ENCODE measurements around the gene RTTN. TPM values are rescaled to one million over a fixed set of nuclear protein-coding genes. Genes with fewer than 3 reads are reported as not detected.

The RTTN gene
- total RNA-seq, 1 experiment from 2014 or later = 14.3 TPM

DNA sequence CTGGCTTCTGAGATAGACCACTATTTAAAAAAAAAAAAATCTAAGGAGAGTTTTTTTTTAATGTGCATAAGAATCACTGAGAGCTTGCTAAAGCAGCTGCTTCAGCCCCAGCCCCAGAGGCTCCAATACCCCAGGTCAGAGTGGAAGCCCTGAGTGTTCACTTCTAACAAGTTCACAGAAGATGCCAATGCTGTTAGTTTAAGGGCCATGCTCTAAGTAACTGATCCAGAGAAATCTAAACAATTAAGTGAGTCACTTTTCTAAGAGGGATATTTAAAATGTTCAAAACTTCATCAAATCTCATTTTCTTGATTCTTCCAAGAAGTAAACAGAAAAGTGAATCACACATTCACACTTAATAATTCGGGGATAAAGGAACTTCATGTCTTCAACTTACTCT lies 131.4 kb downstream of the RTTN start:
- ChIA-PET POLR2A (ENCODE audit: unreplicated experiment) (no interaction called here), CTCF (no interaction called here)
- Histone ChIP-seq H3K27ac (no peak overlapping the region), H3F3A (ENCODE audit: insufficient read depth, low read depth) (no peaks in the 10 kb centered on the region), H2AFZ (no peak overlapping the region), H3K4me1 (replicated peaks; ENCODE audit: insufficient read depth) (no peaks in the 10 kb centered on the region), H3K4me3 (no peak overlapping the region), H4K20me1 (ENCODE audit: insufficient read depth) (no peaks in the 10 kb centered on the region), H3K9me2 (ENCODE audit: insufficient read depth) (no peaks in the 10 kb centered on the region), H3K4me2 (no peak overlapping the region), H3K79me2 (ENCODE audit: low read depth) (no peaks in the 10 kb centered on the region), H3K27me3 (ENCODE audit: insufficient read depth, low read depth) (no peaks in the 10 kb centered on the region), H3K9me3 (ENCODE audit: insufficient read depth, low read depth) (no peaks in the 10 kb centered on the region), H3K36me3 (ENCODE audit: low read depth) (no peaks in the 10 kb centered on the region)
- intact Hi-C loops (cut with micrococcal nuclease; ENCODE audit: unreplicated experiment) = no loop called here
- no TSS peak for BruUV-seq (replicated peaks)
- TF ChIP-seq, protein P1, sequence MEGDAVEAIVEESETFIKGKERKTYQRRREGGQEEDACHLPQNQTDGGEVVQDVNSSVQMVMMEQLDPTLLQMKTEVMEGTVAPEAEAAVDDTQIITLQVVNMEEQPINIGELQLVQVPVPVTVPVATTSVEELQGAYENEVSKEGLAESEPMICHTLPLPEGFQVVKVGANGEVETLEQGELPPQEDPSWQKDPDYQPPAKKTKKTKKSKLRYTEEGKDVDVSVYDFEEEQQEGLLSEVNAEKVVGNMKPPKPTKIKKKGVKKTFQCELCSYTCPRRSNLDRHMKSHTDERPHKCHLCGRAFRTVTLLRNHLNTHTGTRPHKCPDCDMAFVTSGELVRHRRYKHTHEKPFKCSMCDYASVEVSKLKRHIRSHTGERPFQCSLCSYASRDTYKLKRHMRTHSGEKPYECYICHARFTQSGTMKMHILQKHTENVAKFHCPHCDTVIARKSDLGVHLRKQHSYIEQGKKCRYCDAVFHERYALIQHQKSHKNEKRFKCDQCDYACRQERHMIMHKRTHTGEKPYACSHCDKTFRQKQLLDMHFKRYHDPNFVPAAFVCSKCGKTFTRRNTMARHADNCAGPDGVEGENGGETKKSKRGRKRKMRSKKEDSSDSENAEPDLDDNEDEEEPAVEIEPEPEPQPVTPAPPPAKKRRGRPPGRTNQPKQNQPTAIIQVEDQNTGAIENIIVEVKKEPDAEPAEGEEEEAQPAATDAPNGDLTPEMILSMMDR (conservative IDR thresholded peaks at IDR 0.05) = no peak
- TF ChIP-seq EZH2 (IDR thresholded peaks at IDR 0.05; ENCODE audit: low read depth) = no peak
- DNase-seq = no peak

DNA sequence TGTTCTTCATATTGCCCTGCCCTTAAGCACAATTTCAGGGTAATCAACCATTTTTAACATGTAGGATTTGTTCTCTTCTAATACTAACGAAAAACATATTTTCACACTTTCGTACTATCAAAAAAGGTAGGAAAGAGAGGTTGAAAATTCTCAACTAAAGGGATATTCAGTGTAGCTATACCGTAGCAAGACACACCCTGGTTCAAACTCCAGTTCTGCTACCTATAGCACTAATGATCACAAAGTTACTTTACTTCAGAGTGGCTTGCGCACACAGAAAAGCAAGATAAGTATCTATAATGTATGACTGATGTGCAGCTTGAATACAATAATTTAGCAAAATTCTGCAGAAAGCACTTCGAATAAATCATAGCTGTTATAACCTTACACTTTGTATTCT lies 132.1 kb downstream of the RTTN start:
- Histone ChIP-seq H3K79me2 (ENCODE audit: low read depth) (no peaks in the 10 kb centered on the region), H3K4me3 (no peak overlapping the region), H3K4me2 (no peak overlapping the region), H4K20me1 (ENCODE audit: insufficient read depth) (no peaks in the 10 kb centered on the region), H3K36me3 (ENCODE audit: low read depth) (no peaks in the 10 kb centered on the region), H3F3A (ENCODE audit: insufficient read depth, low read depth) (no peaks in the 10 kb centered on the region), H3K4me1 (replicated peaks; ENCODE audit: insufficient read depth) (no peaks in the 10 kb centered on the region), H3K9me2 (ENCODE audit: insufficient read depth) (no peaks in the 10 kb centered on the region), H2AFZ (no peak overlapping the region), H3K27me3 (ENCODE audit: insufficient read depth, low read depth) (no peaks in the 10 kb centered on the region), H3K9me3 (ENCODE audit: insufficient read depth, low read depth) (no peaks in the 10 kb centered on the region), H3K27ac (no peak overlapping the region)
- no peak for DNase-seq
- ChIA-PET CTCF (no interaction called here), POLR2A (ENCODE audit: unreplicated experiment) (no interaction called here)
- TF ChIP-seq EZH2 (IDR thresholded peaks at IDR 0.05; ENCODE audit: low read depth) = no peak
- TF ChIP-seq, protein P1 (conservative IDR thresholded peaks at IDR 0.05) = no peak
- BruUV-seq (replicated peaks) = no TSS peak
- intact Hi-C loops (cut with micrococcal nuclease; ENCODE audit: unreplicated experiment) = no loop called here

DNA sequence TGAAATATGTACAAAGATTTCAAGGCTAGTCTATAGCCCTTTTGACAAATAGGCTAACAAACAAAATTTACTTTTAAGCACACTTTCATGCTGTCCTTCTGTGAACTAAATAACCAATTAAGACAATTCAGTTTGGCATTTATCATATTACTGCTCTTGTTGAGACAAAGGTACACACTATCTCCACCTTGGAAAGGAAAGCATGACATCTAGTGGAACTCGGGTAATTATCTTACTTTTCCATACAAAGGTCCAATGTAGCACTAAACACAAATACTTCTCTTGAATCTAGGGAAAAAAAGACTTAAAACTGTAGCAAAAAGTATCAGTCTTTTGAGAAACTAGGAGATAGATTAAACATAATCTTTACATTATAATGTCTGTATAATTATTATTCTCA lies 132.8 kb downstream of the RTTN start:
- intact Hi-C loops (cut with micrococcal nuclease; ENCODE audit: unreplicated experiment) = no loop called here
- Histone ChIP-seq H3F3A (ENCODE audit: insufficient read depth, low read depth) (no peaks in the 10 kb centered on the region), H3K4me2 (no peak overlapping the region), H2AFZ (no peak overlapping the region), H3K4me1 (replicated peaks; ENCODE audit: insufficient read depth) (no peaks in the 10 kb centered on the region), H3K9me3 (ENCODE audit: insufficient read depth, low read depth) (no peaks in the 10 kb centered on the region), H3K79me2 (ENCODE audit: low read depth) (no peaks in the 10 kb centered on the region), H4K20me1 (ENCODE audit: insufficient read depth) (no peaks in the 10 kb centered on the region), H3K36me3 (ENCODE audit: low read depth) (no peaks in the 10 kb centered on the region), H3K9me2 (ENCODE audit: insufficient read depth) (no peaks in the 10 kb centered on the region), H3K27me3 (ENCODE audit: insufficient read depth, low read depth) (no peaks in the 10 kb centered on the region), H3K4me3 (no peak overlapping the region), H3K27ac (no peak overlapping the region)
- ChIA-PET POLR2A (ENCODE audit: unreplicated experiment) (no interaction called here), CTCF (no interaction called here)
- no TSS peak for BruUV-seq (replicated peaks)
- TF ChIP-seq EZH2 (IDR thresholded peaks at IDR 0.05; ENCODE audit: low read depth) = no peak
- TF ChIP-seq, protein P1 (conservative IDR thresholded peaks at IDR 0.05) = no peak
- DNase-seq = no peak

All from PC-9 (cell line).